ENCODE measurements around the gene ZNF883. TPM values are rescaled to one million over a fixed set of nuclear protein-coding genes. Genes with fewer than 3 reads are reported as not detected.

The ZNF883 gene
- total and polyA plus RNA-seq, 9 of the 15 experiments (the other 6 are each of a cell fraction or from before 2014, with no cell fraction given), result 1.00 to 5.7 (median 3.7) TPM

GRCh38 chr9:112925058-112925641, 86.8 kb downstream of the ZNF883 start (continued):
- no peak for TF ChIP-seq RREB1 (CRISPR knock-in tag; IDR thresholded peaks at IDR 0.05)
- peak; percentile 55 to 83; a peak in 3 of 4 replicates for TF ChIP-seq RAD21 (CRISPR knock-in tag; conservative IDR thresholded peaks at IDR 0.05 in 1 of 2, IDR thresholded peaks at IDR 0.05 in 1 of 2)
- TF ChIP-seq NFIC (IDR thresholded peaks at IDR 0.05), result 0 out of 2 replicates have a peak, but pooled peaks have one; percentile 16
- TF ChIP-seq SMC3 (conservative IDR thresholded peaks at IDR 0.05; ENCODE audit: insufficient read depth, low read depth, low read length), result peak; percentile 78
- TF ChIP-seq DEAF1 (CRISPR knock-in tag; IDR thresholded peaks at IDR 0.05), result peak; percentile 62; the same call in 1 of the 2 replicates
- TF ChIP-seq KLF16 (IDR thresholded peaks at IDR 0.05), result 0 out of 2 replicates have a peak, but pooled peaks have one; percentile 7
- no peak for TF ChIP-seq DMBX1 (CRISPR knock-in tag; IDR thresholded peaks at IDR 0.05; ENCODE audit: borderline replicate concordance)

All from K562 (cell line).